ENCODE data around the gene NOL8. TPM values are rescaled to one million over a fixed set of nuclear protein-coding genes. Genes with fewer than 3 reads are reported as not detected.

NOL8 gene
- total RNA-seq, 1 experiment from 2014 or later = 53.4 TPM

GRCh38 chr9:92278110-92278509, 47.0 kb downstream of the NOL8 start:
- Histone ChIP-seq H3K4me1 (ENCODE audit: low read length) (peaks cover 48% of the 10 kb centered on the region), H3K9ac (ENCODE audit: low read length) (no peak overlapping the region), H3K27ac (ENCODE audit: low read length) (no peak overlapping the region), H3K4me3 (ENCODE audit: low read length) (no peak overlapping the region), H3K9me2 (replicated peaks; ENCODE audit: insufficient read depth, low read length) (no peaks in the 10 kb centered on the region), H3K4me2 (ENCODE audit: low read depth, low read length, poor library complexity, severe bottlenecking) (no peak overlapping the region), H2AFZ (ENCODE audit: low read length) (no peak overlapping the region), H3K9me3 (ENCODE audit: low read length) (no peaks in the 10 kb centered on the region), H3K36me3 (ENCODE audit: insufficient read depth, low read length) (peaks cover 66% of the 10 kb centered on the region), H3K27me3 (ENCODE audit: low read length) (no peaks in the 10 kb centered on the region), H3K79me2 (ENCODE audit: low read length) (peaks cover 59% of the 10 kb centered on the region), H4K20me1 (ENCODE audit: insufficient read depth, low read depth, low read length) (0 out of 2 replicates have a peak, but pooled peaks cover 4% of the 10 kb centered on the region)
- no peak for DNase-seq

- Histone ChIP-seq H3K9me2 (replicated peaks; ENCODE audit: insufficient read depth, low read length) (no peaks in the 10 kb centered on the region), H3K4me3 (ENCODE audit: low read length) (no peak overlapping the region), H2AFZ (ENCODE audit: low read length) (no peak overlapping the region), H3K27ac (ENCODE audit: low read length) (peak overlapping the region; percentile 79), H3K79me2 (ENCODE audit: low read length) (peaks cover 54% of the 10 kb centered on the region), H4K20me1 (ENCODE audit: insufficient read depth, low read depth, low read length) (0 out of 2 replicates have a peak, but pooled peaks cover 4% of the 10 kb centered on the region), H3K4me1 (ENCODE audit: low read length) (peaks cover 48% of the 10 kb centered on the region), H3K9me3 (ENCODE audit: low read length) (no peaks in the 10 kb centered on the region), H3K4me2 (ENCODE audit: low read depth, low read length, poor library complexity, severe bottlenecking) (peak overlapping the region; percentile 57), H3K27me3 (ENCODE audit: low read length) (no peaks in the 10 kb centered on the region), H3K9ac (ENCODE audit: low read length) (no peak overlapping the region), H3K36me3 (ENCODE audit: insufficient read depth, low read length) (peaks cover 72% of the 10 kb centered on the region)
- no peak for DNase-seq
Measured at GRCh38 chr9:92276331-92277032, 48.7 kb downstream of the NOL8 start.

DNA sequence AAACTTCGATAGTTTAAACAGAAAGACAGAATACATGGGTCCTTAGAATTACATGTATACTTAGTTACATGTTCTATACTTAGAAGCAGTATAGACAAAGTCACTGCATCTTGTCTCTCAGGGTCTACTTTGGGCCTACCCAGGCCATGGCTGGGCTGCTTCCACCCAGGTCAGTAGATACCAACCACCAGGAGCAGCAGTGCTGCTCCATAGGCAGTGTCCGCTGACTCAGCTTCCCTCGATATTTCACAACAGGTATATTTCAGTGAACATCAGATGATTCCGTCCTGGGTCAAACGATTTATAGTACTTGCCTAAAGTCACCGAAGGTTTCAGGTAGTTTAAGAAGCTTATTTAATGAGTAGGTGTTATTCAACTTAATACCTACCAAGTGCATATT, 49.6 kb downstream of the NOL8 start:
- H3K27ac ChIP-seq (ENCODE audit: low read length) = peak overlapping the region; percentile 79
- H4K20me1 ChIP-seq (ENCODE audit: insufficient read depth, low read depth, low read length) = 0 out of 2 replicates have a peak, but pooled peaks cover 4% of the 10 kb centered on the region
- DNase-seq = no peak
- no peaks in the 10 kb centered on the region for H3K27me3 ChIP-seq (ENCODE audit: low read length)
- H3K4me2 ChIP-seq (ENCODE audit: low read depth, low read length, poor library complexity, severe bottlenecking) = peak overlapping the region; percentile 57
- H3K4me1 ChIP-seq (ENCODE audit: low read length) = peaks cover 48% of the 10 kb centered on the region
- no peaks in the 10 kb centered on the region for H3K9me2 ChIP-seq (replicated peaks; ENCODE audit: insufficient read depth, low read length)
- H3K9ac ChIP-seq (ENCODE audit: low read length) = no peak overlapping the region
- H3K9me3 ChIP-seq (ENCODE audit: low read length) = no peaks in the 10 kb centered on the region
- H3K79me2 ChIP-seq (ENCODE audit: low read length) = peaks cover 55% of the 10 kb centered on the region
- H3K36me3 ChIP-seq (ENCODE audit: insufficient read depth, low read length) = peaks cover 77% of the 10 kb centered on the region
- H2AFZ ChIP-seq (ENCODE audit: low read length) = no peak overlapping the region
- H3K4me3 ChIP-seq (ENCODE audit: low read length) = peak overlapping the region; percentile 28; the same call in 1 of the 2 replicates

DNA sequence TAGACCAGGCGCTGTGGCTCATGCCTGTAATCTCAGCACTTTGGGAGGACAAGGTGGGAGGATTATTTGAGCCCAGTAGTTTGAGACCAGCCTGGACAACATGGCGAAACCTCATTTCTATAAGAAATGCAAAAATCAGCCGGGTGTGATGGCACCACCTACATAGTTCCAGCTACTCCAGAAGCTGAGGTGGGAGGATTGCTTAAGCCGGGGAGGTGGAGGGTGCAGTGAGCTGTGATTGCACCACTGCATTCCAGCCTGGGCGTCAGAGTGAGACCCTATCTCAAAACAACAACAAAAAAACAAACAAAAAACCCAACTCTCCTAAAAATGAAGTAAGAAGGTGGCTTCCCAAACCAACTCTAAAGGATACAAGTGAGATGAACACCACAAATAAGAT, 54.6 kb downstream of the NOL8 start:
- Histone ChIP-seq H3K9me3 (ENCODE audit: low read length) (no peaks in the 10 kb centered on the region), H3K27me3 (ENCODE audit: low read length) (no peaks in the 10 kb centered on the region), H3K36me3 (ENCODE audit: insufficient read depth, low read length) (peaks cover 81% of the 10 kb centered on the region), H2AFZ (ENCODE audit: low read length) (no peak overlapping the region), H3K4me2 (ENCODE audit: low read depth, low read length, poor library complexity, severe bottlenecking) (no peak overlapping the region), H3K4me1 (ENCODE audit: low read length) (peaks cover 16% of the 10 kb centered on the region), H3K4me3 (ENCODE audit: low read length) (no peak overlapping the region), H3K9me2 (replicated peaks; ENCODE audit: insufficient read depth, low read length) (no peaks in the 10 kb centered on the region), H3K9ac (ENCODE audit: low read length) (no peak overlapping the region), H3K27ac (ENCODE audit: low read length) (no peak overlapping the region), H3K79me2 (ENCODE audit: low read length) (peaks cover 55% of the 10 kb centered on the region), H4K20me1 (ENCODE audit: insufficient read depth, low read depth, low read length) (peaks cover 16% of the 10 kb centered on the region; the same call in 1 of the 2 replicates)
- no peak for DNase-seq

DNA sequence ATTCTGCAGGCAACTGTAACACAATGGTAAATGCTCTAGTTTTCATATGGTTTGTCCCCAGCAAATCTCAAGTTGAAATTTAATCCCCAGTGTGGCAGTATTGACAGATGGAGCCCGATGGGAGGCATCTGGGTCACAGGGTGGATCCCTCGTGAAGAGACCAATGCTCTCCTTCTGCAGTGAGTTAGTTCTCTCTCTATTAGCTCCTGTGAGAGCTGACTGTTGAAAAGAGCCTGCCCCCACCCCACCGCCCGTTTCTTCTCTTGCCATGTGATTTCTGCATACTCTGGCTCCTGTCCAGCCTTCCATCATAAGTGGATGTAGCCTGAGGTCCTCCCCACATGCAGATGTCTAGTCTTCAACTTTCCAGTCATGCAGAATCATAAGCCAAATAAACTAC, 58.7 kb downstream of the NOL8 start:
- Histone ChIP-seq H3K27me3 (ENCODE audit: low read length) (no peaks in the 10 kb centered on the region), H3K9ac (ENCODE audit: low read length) (no peak overlapping the region), H3K27ac (ENCODE audit: low read length) (no peak overlapping the region), H3K4me3 (ENCODE audit: low read length) (no peak overlapping the region), H3K36me3 (ENCODE audit: insufficient read depth, low read length) (peaks cover 88% of the 10 kb centered on the region), H3K79me2 (ENCODE audit: low read length) (peaks cover 45% of the 10 kb centered on the region), H3K4me2 (ENCODE audit: low read depth, low read length, poor library complexity, severe bottlenecking) (no peak overlapping the region), H2AFZ (ENCODE audit: low read length) (no peak overlapping the region), H3K4me1 (ENCODE audit: low read length) (no peaks in the 10 kb centered on the region), H4K20me1 (ENCODE audit: insufficient read depth, low read depth, low read length) (peaks cover 18% of the 10 kb centered on the region; the same call in 1 of the 2 replicates), H3K9me3 (ENCODE audit: low read length) (no peaks in the 10 kb centered on the region), H3K9me2 (replicated peaks; ENCODE audit: insufficient read depth, low read length) (no peaks in the 10 kb centered on the region)
- DNase-seq = no peak

DNA sequence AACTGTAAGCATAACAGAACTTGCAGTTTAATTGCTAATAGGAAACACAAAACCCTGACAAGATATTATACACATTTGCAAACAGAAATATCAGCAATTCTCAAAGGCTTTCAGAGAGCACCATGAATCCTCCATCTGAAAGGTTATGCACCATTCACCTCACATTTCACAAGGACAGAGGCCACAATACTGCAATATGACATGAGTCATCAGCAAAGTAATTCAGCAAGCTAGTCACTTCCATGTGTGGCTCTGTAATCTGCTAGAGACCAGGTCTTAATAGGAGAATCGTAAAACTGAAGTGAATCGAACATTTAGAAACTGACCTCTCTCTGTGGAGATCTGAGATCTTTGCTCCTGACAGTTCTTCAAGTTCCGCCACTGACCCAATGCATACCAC, 60.0 kb downstream of the NOL8 start:
- Histone ChIP-seq H3K36me3 (ENCODE audit: insufficient read depth, low read length) (peaks cover 87% of the 10 kb centered on the region), H3K9ac (ENCODE audit: low read length) (no peak overlapping the region), H3K4me2 (ENCODE audit: low read depth, low read length, poor library complexity, severe bottlenecking) (no peak overlapping the region)

DNA sequence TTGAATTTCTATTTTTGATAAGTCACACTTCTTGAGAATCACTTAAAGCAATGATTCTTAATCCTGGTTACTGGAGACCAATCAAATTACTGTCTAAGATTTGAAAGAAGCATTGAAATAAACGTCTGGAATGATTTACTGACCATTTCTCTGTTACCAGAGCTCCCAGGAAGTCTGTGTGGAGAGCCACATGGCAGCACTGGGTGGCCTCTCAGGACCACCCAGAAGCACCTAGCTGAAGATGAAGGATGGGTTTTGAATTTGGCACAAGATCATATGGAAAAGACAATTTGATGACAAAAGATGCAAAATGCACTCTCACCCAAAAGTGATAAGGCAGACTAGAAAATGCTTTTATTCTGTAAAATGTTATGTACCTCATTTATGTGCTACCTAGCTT, 62.0 kb downstream of the NOL8 start:
- no peak overlapping the region for H2AFZ ChIP-seq (ENCODE audit: low read length)
- peaks cover 13% of the 10 kb centered on the region; the same call in 1 of the 2 replicates for H4K20me1 ChIP-seq (ENCODE audit: insufficient read depth, low read depth, low read length)
- no peaks in the 10 kb centered on the region for H3K27me3 ChIP-seq (ENCODE audit: low read length)
- no peak overlapping the region for H3K4me2 ChIP-seq (ENCODE audit: low read depth, low read length, poor library complexity, severe bottlenecking)
- H3K9me2 ChIP-seq (replicated peaks; ENCODE audit: insufficient read depth, low read length) = no peaks in the 10 kb centered on the region
- DNase-seq = no peak
- no peak overlapping the region for H3K9ac ChIP-seq (ENCODE audit: low read length)
- peaks cover 85% of the 10 kb centered on the region for H3K36me3 ChIP-seq (ENCODE audit: insufficient read depth, low read length)
- H3K9me3 ChIP-seq (ENCODE audit: low read length) = no peaks in the 10 kb centered on the region
- peaks cover 38% of the 10 kb centered on the region for H3K79me2 ChIP-seq (ENCODE audit: low read length)
- H3K27ac ChIP-seq (ENCODE audit: low read length) = no peak overlapping the region
- no peaks in the 10 kb centered on the region for H3K4me1 ChIP-seq (ENCODE audit: low read length)
- H3K4me3 ChIP-seq (ENCODE audit: low read length) = no peak overlapping the region

More for the DNA sequence above, 60.0 kb downstream of the NOL8 start:
- no peaks in the 10 kb centered on the region for H3K27me3 ChIP-seq (ENCODE audit: low read length)
- no peak overlapping the region for H3K27ac ChIP-seq (ENCODE audit: low read length)
- DNase-seq = no peak
- H4K20me1 ChIP-seq (ENCODE audit: insufficient read depth, low read depth, low read length) = peaks cover 18% of the 10 kb centered on the region; the same call in 1 of the 2 replicates
- peaks cover 43% of the 10 kb centered on the region for H3K79me2 ChIP-seq (ENCODE audit: low read length)
- no peaks in the 10 kb centered on the region for H3K4me1 ChIP-seq (ENCODE audit: low read length)
- no peak overlapping the region for H3K4me3 ChIP-seq (ENCODE audit: low read length)
- no peaks in the 10 kb centered on the region for H3K9me2 ChIP-seq (replicated peaks; ENCODE audit: insufficient read depth, low read length)
- no peak overlapping the region for H2AFZ ChIP-seq (ENCODE audit: low read length)
- H3K9me3 ChIP-seq (ENCODE audit: low read length) = no peaks in the 10 kb centered on the region

GRCh38 chr9:92257327-92257726, 67.8 kb downstream of the NOL8 start:
- Histone ChIP-seq H2AFZ (ENCODE audit: low read length) (no peak overlapping the region), H3K36me3 (ENCODE audit: insufficient read depth, low read length) (peaks cover 79% of the 10 kb centered on the region), H3K4me2 (ENCODE audit: low read depth, low read length, poor library complexity, severe bottlenecking) (no peak overlapping the region), H3K79me2 (ENCODE audit: low read length) (peaks cover 13% of the 10 kb centered on the region; the same call in 1 of the 2 replicates), H3K27me3 (ENCODE audit: low read length) (no peaks in the 10 kb centered on the region), H3K9ac (ENCODE audit: low read length) (no peak overlapping the region), H4K20me1 (ENCODE audit: insufficient read depth, low read depth, low read length) (0 out of 2 replicates have a peak, but pooled peaks cover 6% of the 10 kb centered on the region), H3K9me3 (ENCODE audit: low read length) (no peaks in the 10 kb centered on the region), H3K9me2 (replicated peaks; ENCODE audit: insufficient read depth, low read length) (no peaks in the 10 kb centered on the region), H3K4me1 (ENCODE audit: low read length) (no peaks in the 10 kb centered on the region), H3K4me3 (ENCODE audit: low read length) (no peak overlapping the region), H3K27ac (ENCODE audit: low read length) (no peak overlapping the region)
- no peak for DNase-seq

All from Karpas-422 (cell line).